ENCODE results near the gene FKBP4. TPM values are rescaled to one million over a fixed set of nuclear protein-coding genes. Genes with fewer than 3 reads are reported as not detected.
A peak's percentile ranks its signal among the peaks of the same experiment; 100 is the strongest.

Gene FKBP4
- total RNA-seq, 1 donor from 2014 or later: 56.2 TPM

DNA sequence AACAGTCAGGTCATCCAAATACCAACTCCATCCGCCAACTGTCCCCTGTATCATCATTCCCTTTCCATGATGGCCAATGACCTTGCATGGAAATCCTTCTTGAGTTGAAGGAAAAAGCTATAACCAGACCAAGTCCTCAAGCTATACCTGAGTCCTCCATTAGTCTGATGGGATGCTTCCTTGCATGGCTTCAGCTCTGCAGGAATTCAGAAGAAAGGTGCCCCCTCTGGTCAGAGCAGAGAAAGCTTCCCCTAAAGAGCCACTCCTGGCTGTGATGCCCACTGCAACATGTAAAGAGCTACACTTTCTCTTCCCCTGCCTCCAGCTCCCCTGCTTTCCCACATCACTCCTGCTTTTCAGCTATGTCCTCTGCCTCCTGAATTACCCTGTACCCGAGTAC, 43.1 kb upstream of the FKBP4 start:
- no peak for DNase-seq (ENCODE audit: low spot score)
- TF ChIP-seq, protein P1, sequence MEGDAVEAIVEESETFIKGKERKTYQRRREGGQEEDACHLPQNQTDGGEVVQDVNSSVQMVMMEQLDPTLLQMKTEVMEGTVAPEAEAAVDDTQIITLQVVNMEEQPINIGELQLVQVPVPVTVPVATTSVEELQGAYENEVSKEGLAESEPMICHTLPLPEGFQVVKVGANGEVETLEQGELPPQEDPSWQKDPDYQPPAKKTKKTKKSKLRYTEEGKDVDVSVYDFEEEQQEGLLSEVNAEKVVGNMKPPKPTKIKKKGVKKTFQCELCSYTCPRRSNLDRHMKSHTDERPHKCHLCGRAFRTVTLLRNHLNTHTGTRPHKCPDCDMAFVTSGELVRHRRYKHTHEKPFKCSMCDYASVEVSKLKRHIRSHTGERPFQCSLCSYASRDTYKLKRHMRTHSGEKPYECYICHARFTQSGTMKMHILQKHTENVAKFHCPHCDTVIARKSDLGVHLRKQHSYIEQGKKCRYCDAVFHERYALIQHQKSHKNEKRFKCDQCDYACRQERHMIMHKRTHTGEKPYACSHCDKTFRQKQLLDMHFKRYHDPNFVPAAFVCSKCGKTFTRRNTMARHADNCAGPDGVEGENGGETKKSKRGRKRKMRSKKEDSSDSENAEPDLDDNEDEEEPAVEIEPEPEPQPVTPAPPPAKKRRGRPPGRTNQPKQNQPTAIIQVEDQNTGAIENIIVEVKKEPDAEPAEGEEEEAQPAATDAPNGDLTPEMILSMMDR (IDR thresholded peaks at IDR 0.05): no peak
- Mint-ChIP-seq H3K36me3 (ENCODE audit: low read depth) (no peaks in the 10 kb centered on the region), H3K4me3 (ENCODE audit: unreplicated experiment) (no peak overlapping the region), H3K27me3 (ENCODE audit: low read depth) (peaks cover 40% of the 10 kb centered on the region), H3K4me1 (ENCODE audit: low read depth) (no peaks in the 10 kb centered on the region), H3K9me3 (ENCODE audit: low read depth) (peaks cover 9% of the 10 kb centered on the region), H3K27ac (ENCODE audit: unreplicated experiment) (no peak overlapping the region)

DNA sequence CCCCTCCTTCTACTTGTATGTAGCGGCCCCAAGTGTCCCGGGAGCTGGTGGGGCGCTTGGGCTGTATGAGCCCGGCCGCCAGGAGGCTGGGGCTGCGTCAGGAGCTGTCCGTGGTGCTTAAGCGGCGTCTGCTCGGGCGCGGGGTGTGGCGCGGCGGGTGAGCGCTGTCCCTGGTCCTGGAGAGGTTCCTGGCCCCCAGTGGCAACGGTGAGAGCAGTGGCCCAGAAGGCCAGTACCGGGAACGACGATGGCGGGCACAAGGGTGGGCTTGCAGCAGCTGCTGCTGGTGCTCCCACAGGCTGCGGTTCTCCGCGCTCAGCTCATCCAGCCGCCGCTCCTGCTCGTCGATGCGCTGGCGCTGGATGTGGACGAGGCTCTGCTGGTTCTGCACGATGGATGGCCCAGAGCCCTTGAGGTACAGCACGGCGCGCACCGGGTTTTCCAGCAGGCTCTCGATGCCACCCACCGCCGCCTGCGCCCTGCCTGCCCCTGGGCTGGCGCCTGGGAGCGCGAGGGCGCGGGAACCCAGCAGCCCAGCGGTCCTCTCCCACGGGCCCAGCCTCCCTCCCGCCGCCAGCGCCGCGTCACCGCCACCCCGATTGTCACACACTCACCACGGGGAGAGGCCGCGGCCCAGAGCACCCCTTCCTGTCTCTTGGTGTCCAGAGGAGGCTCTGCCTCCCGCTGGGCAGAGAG, 41.9 kb upstream of the FKBP4 start:
- H3K27me3 Mint-ChIP-seq (ENCODE audit: low read depth): peaks cover 37% of the 10 kb centered on the region
- H3K36me3 Mint-ChIP-seq (ENCODE audit: low read depth): peaks cover 1% of the 10 kb centered on the region
- H3K4me3 Mint-ChIP-seq (ENCODE audit: unreplicated experiment): no peak overlapping the region
- H3K4me1 Mint-ChIP-seq (ENCODE audit: low read depth): no peaks in the 10 kb centered on the region
- H3K9me3 Mint-ChIP-seq (ENCODE audit: low read depth): peaks cover 1% of the 10 kb centered on the region
- DNase-seq (ENCODE audit: low spot score): peak; percentile 93
- no peak overlapping the region for H3K27ac Mint-ChIP-seq (ENCODE audit: unreplicated experiment)
- TF ChIP-seq, protein P1 (IDR thresholded peaks at IDR 0.05): peak; percentile 37

DNA sequence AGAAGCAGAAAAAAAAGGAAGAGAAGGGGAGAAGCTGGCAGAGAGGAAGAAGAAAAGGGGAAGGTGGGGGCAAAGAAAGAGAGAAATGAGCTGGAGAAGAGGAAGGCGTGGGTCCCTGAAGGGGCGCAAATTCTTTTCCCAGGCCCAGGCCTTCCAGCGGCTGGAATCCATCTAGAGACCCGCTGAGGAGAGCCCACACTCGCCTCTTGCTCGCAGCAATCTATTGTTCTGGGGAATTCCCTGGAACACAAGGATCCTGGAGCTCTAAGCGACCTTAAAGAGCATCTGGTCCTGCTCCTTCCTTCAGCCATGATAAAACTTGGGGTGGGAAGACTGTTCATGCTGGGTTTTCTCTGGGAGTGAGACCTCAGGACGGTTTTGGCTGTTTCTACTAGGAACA, 41.2 kb upstream of the FKBP4 start:
- Mint-ChIP-seq H3K27ac (ENCODE audit: unreplicated experiment) (no peak overlapping the region), H3K4me1 (ENCODE audit: low read depth) (no peaks in the 10 kb centered on the region), H3K27me3 (ENCODE audit: low read depth) (peaks cover 39% of the 10 kb centered on the region), H3K36me3 (ENCODE audit: low read depth) (peaks cover 3% of the 10 kb centered on the region), H3K4me3 (ENCODE audit: unreplicated experiment) (no peak overlapping the region), H3K9me3 (ENCODE audit: low read depth) (peaks cover 8% of the 10 kb centered on the region)
- peak; percentile 21 for DNase-seq (ENCODE audit: low spot score)
- TF ChIP-seq, protein P1 (IDR thresholded peaks at IDR 0.05): no peak

GRCh38 chr12:2754208-2754607, 40.6 kb upstream of the FKBP4 start:
- H3K27ac Mint-ChIP-seq (ENCODE audit: unreplicated experiment): no peak overlapping the region
- no peaks in the 10 kb centered on the region for H3K4me1 Mint-ChIP-seq (ENCODE audit: low read depth)
- H3K27me3 Mint-ChIP-seq (ENCODE audit: low read depth): peaks cover 33% of the 10 kb centered on the region
- H3K9me3 Mint-ChIP-seq (ENCODE audit: low read depth): peaks cover 9% of the 10 kb centered on the region
- no peak overlapping the region for H3K4me3 Mint-ChIP-seq (ENCODE audit: unreplicated experiment)
- TF ChIP-seq, protein P1 (IDR thresholded peaks at IDR 0.05): no peak
- DNase-seq (ENCODE audit: low spot score): no peak
- H3K36me3 Mint-ChIP-seq (ENCODE audit: low read depth): peaks cover 3% of the 10 kb centered on the region

DNA sequence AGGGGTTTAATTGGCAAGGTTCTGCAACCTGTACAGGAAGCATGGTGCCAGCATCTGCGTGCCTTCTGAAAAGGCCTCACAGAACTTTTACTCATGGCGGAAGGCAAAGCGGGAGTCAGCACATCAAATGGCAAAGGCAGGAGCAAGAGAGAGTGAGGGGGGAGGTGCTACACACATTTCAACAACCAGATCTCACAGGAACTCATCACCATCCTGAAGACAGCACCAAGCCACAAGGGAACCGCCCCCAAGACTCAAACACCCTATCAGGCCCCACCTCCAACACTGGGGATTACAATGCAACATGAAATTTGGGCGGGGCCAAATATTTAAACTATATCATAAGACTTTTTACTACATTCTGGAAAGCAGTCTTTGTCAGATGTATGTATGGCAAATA, 38.0 kb upstream of the FKBP4 start:
- Mint-ChIP-seq H3K36me3 (ENCODE audit: low read depth) (peaks cover 6% of the 10 kb centered on the region), H3K9me3 (ENCODE audit: low read depth) (peaks cover 9% of the 10 kb centered on the region), H3K4me3 (ENCODE audit: unreplicated experiment) (no peak overlapping the region), H3K27ac (ENCODE audit: unreplicated experiment) (no peak overlapping the region), H3K27me3 (ENCODE audit: low read depth) (peaks cover 30% of the 10 kb centered on the region), H3K4me1 (ENCODE audit: low read depth) (no peaks in the 10 kb centered on the region)
- TF ChIP-seq, protein P1 (IDR thresholded peaks at IDR 0.05): no peak
- DNase-seq (ENCODE audit: low spot score): peak; percentile 27
